CD14-positive monocyte (primary cell): ENCODE results near the gene NPAS2. TPM values are rescaled to one million over a fixed set of nuclear protein-coding genes. Genes with fewer than 3 reads are reported as not detected.

Source experiments
- DNase-seq, 3 donors: peaks; one replicate each; pipeline ENCODE4 v3.0.0-alpha.2; 2011 to 2022
- H2AFZ ChIP-seq: 2 replicates; pipeline ENCODE4 v1.6.0; 2012; ENCODE audit warnings: mild to moderate bottlenecking, low read depth, low read length, inconsistent platforms; ENCODE audit not compliant: insufficient read depth, poor library complexity, severe bottlenecking
- H3K27ac ChIP-seq, 2 donors: 1 replicate in 1 of 2; 2 replicates in 1 of 2; pipeline ENCODE4 v1.5.1; 2012 to 2013; ENCODE audit warnings: low read length in 2 of 2, control low read depth in 1 of 2, inconsistent platforms in 1 of 2, low read depth in 1 of 2, mild to moderate bottlenecking in 1 of 2
- H3K27me3 ChIP-seq, 2 donors: one replicate each; pipeline versions ENCODE4 v1.6.0 to v1.6.1; 2011 to 2013; ENCODE audit warnings: low read length in 2 of 2; ENCODE audit not compliant: control insufficient read depth in 2 of 2, insufficient read depth in 2 of 2
- H3K36me3 ChIP-seq, 2 donors: replicated peaks in 1 of 2; 1 replicate in 1 of 2; 2 replicates in 1 of 2; pipeline versions ENCODE4 v1.5.1 to v1.6.1; 2012 to 2013; ENCODE audit warnings: low read length in 2 of 2, control low read depth in 1 of 2, inconsistent platforms in 1 of 2, mild to moderate bottlenecking in 1 of 2; ENCODE audit not compliant: insufficient read depth in 2 of 2, control insufficient read depth in 1 of 2
- H3K4me1 ChIP-seq, 2 donors: 1 replicate in 1 of 2; 2 replicates in 1 of 2; pipeline versions ENCODE4 v1.5.1 to v1.6.1; 2012 to 2013; ENCODE audit warnings: low read length in 2 of 2, control low read depth in 1 of 2, inconsistent platforms in 1 of 2, mild to moderate bottlenecking in 1 of 2, moderate library complexity in 1 of 2; ENCODE audit not compliant: insufficient read depth in 2 of 2, control insufficient read depth in 1 of 2
- H3K4me2 ChIP-seq: replicated peaks from 2 replicates; pipeline ENCODE3; 2012; ENCODE audit warnings: low read length, moderate library complexity, mild to moderate bottlenecking; ENCODE audit not compliant: poor library complexity, severe bottlenecking; ENCODE audit errors: extremely low read depth
- H3K4me3 ChIP-seq, 3 experiments: fragments of 200-600 bp in 1 of 3; sonication (generic) in 1 of 3; replicated peaks in 1 of 3; 1 replicate in 2 of 3; 2 replicates in 1 of 3; pipeline ENCODE4 v1.5.1; 2011 to 2013; ENCODE audit warnings: low read length in 3 of 3, mild to moderate bottlenecking in 3 of 3, control low read depth in 2 of 3, low read depth in 2 of 3, inconsistent platforms in 1 of 3, moderate library complexity in 1 of 3
- H3K79me2 ChIP-seq: 2 replicates; pipeline ENCODE4 v1.6.0; 2012; ENCODE audit warnings: mild to moderate bottlenecking, control low read depth, inconsistent platforms, low read length, moderate library complexity; ENCODE audit not compliant: insufficient read depth
- H3K9ac ChIP-seq: 2 replicates; pipeline ENCODE4 v1.6.0; 2017; ENCODE audit warnings: low read length, mild to moderate bottlenecking; ENCODE audit not compliant: insufficient read depth, poor library complexity, severe bottlenecking
- H3K9me3 ChIP-seq, 2 donors: replicated peaks in 1 of 2; 1 replicate in 1 of 2; 2 replicates in 1 of 2; pipeline versions ENCODE4 v1.5.1 to v1.6.1; 2012 to 2013; ENCODE audit warnings: low read length in 2 of 2, control low read depth in 1 of 2; ENCODE audit not compliant: control insufficient read depth in 1 of 2, insufficient read depth in 1 of 2
- H4K20me1 ChIP-seq: 2 replicates; pipeline ENCODE4 v1.6.0; 2012; ENCODE audit warnings: mild to moderate bottlenecking, low read length, control low read depth, moderate library complexity; ENCODE audit not compliant: insufficient read depth
- H3K27ac Mint-ChIP-seq, 7 donors: one replicate each; pipeline ENCODE4 v1.8.0; 2020; ENCODE audit warnings: mild to moderate bottlenecking in 7 of 7, mixed read lengths in 7 of 7, moderate library complexity in 6 of 7, inconsistent platforms in 2 of 7
- H3K27me3 Mint-ChIP-seq, 3 donors: one replicate each; pipeline ENCODE4 v1.8.0; 2021 to 2022; ENCODE audit warnings: low read depth in 3 of 3, mild to moderate bottlenecking in 3 of 3, mixed read lengths in 3 of 3, moderate library complexity in 3 of 3, inconsistent platforms in 1 of 3
- H3K36me3 Mint-ChIP-seq, 2 donors: one replicate each; pipeline ENCODE4 v1.8.0; 2020; ENCODE audit warnings: mixed read lengths in 2 of 2, inconsistent platforms in 1 of 2, mild to moderate bottlenecking in 1 of 2
- H3K4me1 Mint-ChIP-seq: one replicate; pipeline ENCODE4 v1.8.0; 2020; ENCODE audit warnings: mild to moderate bottlenecking, mixed read lengths
- H3K4me3 Mint-ChIP-seq, 2 donors: one replicate each; pipeline ENCODE4 v1.8.0; 2020; ENCODE audit warnings: mild to moderate bottlenecking in 2 of 2, mixed read lengths in 2 of 2, moderate library complexity in 1 of 2
- H3K9me3 Mint-ChIP-seq, 7 donors: one replicate each; pipeline ENCODE4 v1.8.0; 2020 to 2022; ENCODE audit warnings: mixed read lengths in 7 of 7, mild to moderate bottlenecking in 6 of 7, moderate library complexity in 6 of 7, inconsistent platforms in 2 of 7
- CTCF ChIP-seq: fragments of 200-600 bp; IDR thresholded peaks from one replicate; pipeline ENCODE4 v1.8.0; 2022; ENCODE audit warnings: antibody characterized with exemption, mild to moderate bottlenecking
- WGBS: methylation state at CpG from one replicate; pipeline ENCODE4 v1.1.5; 2013; ENCODE audit warnings: missing lambda C conversion rate; ENCODE audit not compliant: insufficient coverage; 5-methylcytosine and 5-hydroxymethylcytosine counted together
- intact Hi-C, 2 donors: fragments of 100-400 bp; cut with micrococcal nuclease; formaldehyde crosslinking; loops; one replicate each; pipeline versions ENCODE4 v1.15.0 to v1.15.1; 2023
- polyA plus RNA-seq, 3 donors: library from polyadenylated mRNA; depleted of rRNA in 1 of 3; unstranded in 2 of 3; stranded (reverse) in 1 of 3; fragments of 300-500 nt in 2 of 3; fragments of >200 nt in 1 of 3; fragmentation: Illumina TruSeq in 2 of 3; gene quantifications; 1 replicate in 2 of 3; 2 replicates in 1 of 3; pipeline ENCODE4 v1.2.3, GENCODE V29; 2012 to 2021

The NPAS2 gene
- polyA plus RNA-seq, 3 donors = not detected

DNA sequence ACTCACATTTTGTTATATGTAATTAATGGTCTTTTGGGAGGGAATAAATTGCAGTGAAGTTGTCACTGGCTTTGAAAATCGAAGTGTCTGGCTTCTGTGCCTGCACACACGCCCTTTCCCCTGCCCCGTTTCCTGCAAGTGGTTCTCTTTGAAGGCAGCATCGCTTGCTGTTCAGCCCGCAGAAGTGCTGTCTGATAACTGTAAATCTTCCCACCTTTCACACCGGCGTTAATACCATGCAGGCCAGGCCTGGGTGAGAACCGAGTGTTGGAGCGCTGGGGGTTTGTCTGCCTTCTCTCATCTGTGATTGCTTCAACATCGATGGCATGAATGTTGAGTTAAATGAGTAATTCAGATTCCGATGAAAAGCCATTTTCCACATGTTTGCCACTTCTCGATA is 144.3 kb downstream of the NPAS2 start:
- no peak overlapping the region for H3K4me3 ChIP-seq
- H3K9me3 ChIP-seq = no peaks in the 10 kb centered on the region
- no peaks in the 10 kb centered on the region for H3K79me2 ChIP-seq
- Mint-ChIP-seq H3K27me3 (peaks cover 2 to 9% (median 5%) of the 10 kb centered on the region in 3 donors), H3K36me3 (no peaks in the 10 kb centered on the region), H3K4me1 (no peaks in the 10 kb centered on the region), H3K27ac (no peak overlapping the region), H3K9me3 (no peaks in the 10 kb centered on the region), H3K4me3 (no peak overlapping the region)
- intact Hi-C loops = no loop called here
- H3K36me3 ChIP-seq = no peaks in the 10 kb centered on the region
- H3K4me2 ChIP-seq = no peak overlapping the region
- no peaks in the 10 kb centered on the region for H4K20me1 ChIP-seq
- WGBS = 60% methylated on average over 7 of the region's 12 CpGs
- peaks cover 0 to under 1% of the 10 kb centered on the region in 2 donors for H3K27me3 ChIP-seq
- no peak overlapping the region for H3K27ac ChIP-seq
- no peaks in the 10 kb centered on the region for H3K4me1 ChIP-seq
- H2AFZ ChIP-seq = no peak overlapping the region
- no peak for TF ChIP-seq CTCF
- DNase-seq = no peak
- H3K9ac ChIP-seq = no peak overlapping the region

GRCh38 chr2:100964681-100965169 is 144.8 kb downstream of the NPAS2 start:
- Mint-ChIP-seq H3K4me1 (no peaks in the 10 kb centered on the region), H3K27me3 (peaks cover 2 to 9% (median 5%) of the 10 kb centered on the region in 3 donors), H3K36me3 (no peaks in the 10 kb centered on the region), H3K9me3 (no peaks in the 10 kb centered on the region), H3K4me3 (no peak overlapping the region), H3K27ac (no peak overlapping the region)
- Histone ChIP-seq H3K4me1 (no peaks in the 10 kb centered on the region), H3K79me2 (no peaks in the 10 kb centered on the region), H3K36me3 (no peaks in the 10 kb centered on the region), H3K4me2 (no peak overlapping the region), H3K9me3 (no peaks in the 10 kb centered on the region), H3K4me3 (no peak overlapping the region), H4K20me1 (no peaks in the 10 kb centered on the region), H3K27me3 (no peaks in the 10 kb centered on the region), H3K9ac (no peak overlapping the region), H3K27ac (no peak overlapping the region), H2AFZ (no peak overlapping the region)
- intact Hi-C loops = no loop called here
- 86% methylated on average over 7 of the region's 11 CpGs for WGBS
- TF ChIP-seq CTCF = no peak
- no peak for DNase-seq
